Stomach (tissue), 4 donors: ENCODE results near the gene MCCD1.

Experiments used
- POLR2A ChIP-seq, 4 donors: fragments of 450-650 bp; IDR thresholded peaks; one replicate each; pipeline ENCODE4 v1.6.1; 2016; ENCODE audit warnings: antibody characterized with exemption in 4 of 4, control low read depth in 2 of 4, mild to moderate bottlenecking in 1 of 4, moderate library complexity in 1 of 4
- POLR2AphosphoS5 ChIP-seq, 3 donors: sonication (generic); formaldehyde crosslinking; IDR thresholded peaks; one replicate each; pipeline ENCODE4 v1.6.1; 2016; ENCODE audit warnings: antibody characterized with exemption in 3 of 3

DNA sequence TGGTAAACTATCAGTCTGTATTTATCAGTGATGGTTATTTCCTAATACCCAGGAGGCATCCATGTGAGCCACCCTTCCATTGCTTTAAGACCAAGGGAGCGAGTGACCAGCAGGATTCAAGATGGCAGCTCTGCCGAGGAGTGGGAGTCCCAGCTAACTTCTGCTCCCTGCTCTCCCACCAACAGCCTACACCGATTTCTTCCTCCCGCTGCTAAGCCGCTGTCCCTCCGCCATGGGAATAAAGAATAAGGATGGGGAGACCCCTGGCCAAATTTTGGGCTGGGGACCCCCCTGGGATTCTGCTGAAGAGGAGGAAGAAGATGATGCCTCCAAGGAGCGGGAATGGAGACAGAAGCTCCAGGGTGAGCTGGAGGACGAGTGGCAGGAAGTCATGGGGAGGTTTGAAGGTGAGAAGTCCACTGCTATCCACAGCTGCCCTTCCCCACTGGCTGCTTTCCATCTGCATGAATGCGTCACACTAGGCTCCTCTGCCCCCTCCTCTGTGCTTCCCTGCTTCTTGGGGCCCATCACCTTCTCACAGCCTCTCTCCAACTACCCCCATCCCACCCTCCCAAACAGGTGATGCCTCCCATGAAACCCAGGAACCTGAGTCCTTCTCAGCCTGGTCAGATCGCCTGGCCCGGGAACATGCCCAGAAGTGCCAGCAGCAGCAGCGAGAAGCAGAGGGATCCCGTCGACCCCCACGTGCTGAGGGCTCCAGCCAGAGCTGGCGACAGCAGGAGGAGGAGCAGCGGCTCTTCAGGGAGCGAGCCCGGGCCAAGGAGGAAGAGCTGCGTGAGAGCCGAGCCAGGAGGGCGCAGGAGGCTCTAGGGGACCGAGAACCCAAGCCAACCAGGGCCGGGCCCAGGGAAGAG, 28.9 kb downstream of the MCCD1 start:
- TF ChIP-seq POLR2AphosphoS5 (IDR thresholded peaks at IDR 0.05) = no peak
- no peak for TF ChIP-seq POLR2A (IDR thresholded peaks at IDR 0.05)
